Measurements from ENCODE around the gene TRIAP1. TPM values are rescaled to one million over a fixed set of nuclear protein-coding genes. Genes with fewer than 3 reads are reported as not detected.

Gene TRIAP1
- polyA plus RNA-seq, 1 donor (not counting 4 experiments of a cell fraction or from before 2014, with no cell fraction given), result 71.1 TPM

DNA sequence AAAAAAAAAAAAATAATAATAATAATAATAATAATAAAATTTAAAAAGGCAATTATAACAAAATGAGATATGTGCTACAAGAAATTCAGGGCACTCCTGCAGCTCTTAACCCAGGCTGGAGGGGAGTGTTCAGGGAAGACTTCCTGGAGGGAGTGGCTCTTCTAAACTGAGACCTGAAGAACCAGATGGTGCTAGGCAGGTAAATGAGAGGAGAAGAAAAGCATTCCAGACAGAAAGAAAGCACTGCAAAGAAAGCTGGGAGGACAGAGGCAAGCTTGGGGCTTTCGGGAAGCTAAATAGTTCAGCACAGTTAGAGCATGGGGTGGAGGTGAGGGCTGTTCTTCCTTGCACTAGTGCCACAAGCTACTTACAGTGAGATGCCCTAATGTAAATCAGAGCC is 33.3 kb upstream of the TRIAP1 start:
- Histone ChIP-seq H3K4me1 (ENCODE audit: control insufficient read depth, extremely low read depth, insufficient read depth, low read length) (peaks cover 8% of the 10 kb centered on the region), H3K4me3 (ENCODE audit: control insufficient read depth in 2 of 3, extremely low read depth in 1 of 3, insufficient read depth in 2 of 3, low read depth in 1 of 3, low read length in 3 of 3) (no peak overlapping the region), H3K27me3 (ENCODE audit: control insufficient read depth, extremely low read depth, insufficient read depth, low read length) (no peaks in the 10 kb centered on the region), H3K9ac (ENCODE audit: control insufficient read depth, extremely low read depth, insufficient read depth, low read length) (no peak overlapping the region), H3K79me2 (ENCODE audit: control insufficient read depth, insufficient read depth, low read length) (peaks cover 2% of the 10 kb centered on the region), H3K27ac (ENCODE audit: control insufficient read depth, insufficient read depth, low read length) (no peak overlapping the region), H3K4me2 (ENCODE audit: control insufficient read depth, extremely low read depth, insufficient read depth, low read depth, low read length) (no peak overlapping the region), H4K20me1 (ENCODE audit: control insufficient read depth, extremely low read depth, insufficient read depth, low read length) (no peaks in the 10 kb centered on the region), H3K36me3 (ENCODE audit: control insufficient read depth in 2 of 2, extremely low read depth in 1 of 2, insufficient read depth in 2 of 2, low read length in 2 of 2) (no peaks in the 10 kb centered on the region), H2AFZ (ENCODE audit: control insufficient read depth, low read length) (no peak overlapping the region), H3K9me3 (ENCODE audit: control insufficient read depth, low read depth, low read length) (no peaks in the 10 kb centered on the region), H3K9me1 (ENCODE audit: control insufficient read depth, extremely low read depth, insufficient read depth, low read length) (no peaks in the 10 kb centered on the region)
- dilution Hi-C loops (cut with MboI; ENCODE audit: extremely low pct_ligation_motif_present, low sequenced_read_pairs), result no loop called here
- DNase-seq (ENCODE audit: low read depth, low spot score) (no peak), FAIRE-seq (no peak)
- TF ChIP-seq, protein P1, sequence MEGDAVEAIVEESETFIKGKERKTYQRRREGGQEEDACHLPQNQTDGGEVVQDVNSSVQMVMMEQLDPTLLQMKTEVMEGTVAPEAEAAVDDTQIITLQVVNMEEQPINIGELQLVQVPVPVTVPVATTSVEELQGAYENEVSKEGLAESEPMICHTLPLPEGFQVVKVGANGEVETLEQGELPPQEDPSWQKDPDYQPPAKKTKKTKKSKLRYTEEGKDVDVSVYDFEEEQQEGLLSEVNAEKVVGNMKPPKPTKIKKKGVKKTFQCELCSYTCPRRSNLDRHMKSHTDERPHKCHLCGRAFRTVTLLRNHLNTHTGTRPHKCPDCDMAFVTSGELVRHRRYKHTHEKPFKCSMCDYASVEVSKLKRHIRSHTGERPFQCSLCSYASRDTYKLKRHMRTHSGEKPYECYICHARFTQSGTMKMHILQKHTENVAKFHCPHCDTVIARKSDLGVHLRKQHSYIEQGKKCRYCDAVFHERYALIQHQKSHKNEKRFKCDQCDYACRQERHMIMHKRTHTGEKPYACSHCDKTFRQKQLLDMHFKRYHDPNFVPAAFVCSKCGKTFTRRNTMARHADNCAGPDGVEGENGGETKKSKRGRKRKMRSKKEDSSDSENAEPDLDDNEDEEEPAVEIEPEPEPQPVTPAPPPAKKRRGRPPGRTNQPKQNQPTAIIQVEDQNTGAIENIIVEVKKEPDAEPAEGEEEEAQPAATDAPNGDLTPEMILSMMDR (optimal IDR thresholded peaks at IDR 0.05 in 1 of 3, IDR thresholded peaks at IDR 0.05 in 1 of 3, conservative IDR thresholded peaks at IDR 0.05 in 1 of 3; ENCODE audit: extremely low read depth in 1 of 3, insufficient read depth in 2 of 3, low read length in 3 of 3), result no peak
- no peak for TF ChIP-seq EZH2 (IDR thresholded peaks at IDR 0.05; ENCODE audit: low read length)

DNA sequence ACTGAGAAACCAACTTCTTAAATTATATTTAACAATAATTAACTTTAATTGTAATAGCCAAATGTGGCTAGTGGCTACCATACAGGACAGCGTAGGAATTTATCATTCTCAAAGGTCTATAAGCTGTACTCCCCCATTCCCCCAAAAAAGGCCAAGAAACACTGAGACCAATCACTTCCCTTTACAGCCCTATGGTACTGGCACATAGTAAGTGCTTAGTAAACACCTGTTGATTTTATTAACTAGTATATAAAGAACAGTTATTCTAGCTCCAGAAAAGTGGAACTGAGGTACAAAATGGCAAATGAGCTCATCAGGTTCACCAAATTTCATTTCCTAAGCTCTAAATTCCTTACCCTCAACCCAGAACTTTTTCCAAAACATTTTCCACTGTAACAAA is 29.5 kb upstream of the TRIAP1 start:
- FAIRE-seq (no peak), DNase-seq (ENCODE audit: low read depth, low spot score) (no peak)
- dilution Hi-C loops (cut with MboI; ENCODE audit: extremely low pct_ligation_motif_present, low sequenced_read_pairs), result no loop called here
- H3K36me3 ChIP-seq (ENCODE audit: control insufficient read depth in 2 of 2, extremely low read depth in 1 of 2, insufficient read depth in 2 of 2, low read length in 2 of 2), result no peaks in the 10 kb centered on the region
- H3K27ac ChIP-seq (ENCODE audit: control insufficient read depth, insufficient read depth, low read length), result no peak overlapping the region
- H4K20me1 ChIP-seq (ENCODE audit: control insufficient read depth, extremely low read depth, insufficient read depth, low read length), result no peaks in the 10 kb centered on the region
- peaks cover 12% of the 10 kb centered on the region for H3K79me2 ChIP-seq (ENCODE audit: control insufficient read depth, insufficient read depth, low read length)
- H3K4me3 ChIP-seq (ENCODE audit: control insufficient read depth in 2 of 3, extremely low read depth in 1 of 3, insufficient read depth in 2 of 3, low read depth in 1 of 3, low read length in 3 of 3), result no peak overlapping the region
- no peak overlapping the region for H2AFZ ChIP-seq (ENCODE audit: control insufficient read depth, low read length)
- H3K9ac ChIP-seq (ENCODE audit: control insufficient read depth, extremely low read depth, insufficient read depth, low read length), result no peak overlapping the region
- no peak overlapping the region for H3K4me2 ChIP-seq (ENCODE audit: control insufficient read depth, extremely low read depth, insufficient read depth, low read depth, low read length)
- H3K9me3 ChIP-seq (ENCODE audit: control insufficient read depth, low read depth, low read length), result no peaks in the 10 kb centered on the region
- peaks cover 21% of the 10 kb centered on the region for H3K4me1 ChIP-seq (ENCODE audit: control insufficient read depth, extremely low read depth, insufficient read depth, low read length)
- H3K9me1 ChIP-seq (ENCODE audit: control insufficient read depth, extremely low read depth, insufficient read depth, low read length), result no peaks in the 10 kb centered on the region
- no peak for TF ChIP-seq EZH2 (IDR thresholded peaks at IDR 0.05; ENCODE audit: low read length)
- TF ChIP-seq, protein P1 (optimal IDR thresholded peaks at IDR 0.05 in 1 of 3, IDR thresholded peaks at IDR 0.05 in 1 of 3, conservative IDR thresholded peaks at IDR 0.05 in 1 of 3; ENCODE audit: extremely low read depth in 1 of 3, insufficient read depth in 2 of 3, low read length in 3 of 3), result no peak
- H3K27me3 ChIP-seq (ENCODE audit: control insufficient read depth, extremely low read depth, insufficient read depth, low read length), result no peaks in the 10 kb centered on the region
